GM23338 (cell line): ENCODE results near the gene CCL23. TPM values are rescaled to one million over a fixed set of nuclear protein-coding genes. Genes with fewer than 3 reads are reported as not detected.

ENCODE experiments used
- CREB1 ChIP-seq: fragments of 250-450 bp; sonication (Bioruptor Pico); IDR thresholded peaks from 2 replicates; pipeline ENCODE4 v1.5.0; 2020; ENCODE audit warnings: low read depth, mild to moderate bottlenecking, moderate library complexity
- CTCF ChIP-seq, 2 experiments: fragments of 200-600 bp in 1 of 2; sonication (generic) in 1 of 2; conservative IDR thresholded peaks; 2 replicates each; pipeline versions ENCODE4 v1.5.1 to v1.6.1; 2016 to 2017; ENCODE audit warnings: antibody characterized with exemption in 2 of 2, low read depth in 2 of 2, mild to moderate bottlenecking in 2 of 2, moderate library complexity in 1 of 2
- POLR2AphosphoS5 ChIP-seq: IDR thresholded peaks from 2 replicates; pipeline ENCODE4 v1.6.1; 2016; ENCODE audit warnings: antibody characterized with exemption, low read depth
- REST ChIP-seq: IDR thresholded peaks from one replicate; pipeline ENCODE4 v1.6.1; 2018; ENCODE audit warnings: antibody characterized with exemption; ENCODE audit not compliant: unreplicated experiment
- STAT1 ChIP-seq: IDR thresholded peaks from one replicate; pipeline ENCODE4 v1.6.1; 2016; ENCODE audit warnings: antibody characterized with exemption; ENCODE audit not compliant: unreplicated experiment
- ZNF462 ChIP-seq: fragments of 250-450 bp; sonication (Bioruptor Pico); IDR thresholded peaks from 2 replicates; pipeline ENCODE4 v1.5.0; 2020; ENCODE audit warnings: mild to moderate bottlenecking, moderate library complexity
- polyA plus RNA-seq: library from polyadenylated mRNA; unstranded; fragments of >200 nt; fragmentation: Nextera tagmentation; extraction: Ambion mirVana; gene quantifications from 2 replicates; pipeline ENCODE4 v1.2.1, GENCODE V29; 2016
- total RNA-seq: library from RNA; depleted of rRNA; stranded (reverse); fragments of >200 nt; shearing (Covaris generic); gene quantifications from 2 replicates; pipeline ENCODE4 v1.2.3, GENCODE V29; 2014

CCL23 gene
- total and polyA plus RNA-seq, 2 experiments from 2014 or later, result not detected

GRCh38 chr17:35982409-35983191, 35.2 kb downstream of the CCL23 start (continued):
- TF ChIP-seq ZNF462, result no peak
- no peak for TF ChIP-seq CTCF (conservative IDR thresholded peaks at IDR 0.05; ENCODE audit: low read depth in 2 of 2)
- TF ChIP-seq STAT1, result no peak
- no peak for TF ChIP-seq POLR2AphosphoS5
- no peak for TF ChIP-seq CREB1 (CRISPR knock-in tag)
- no peak for TF ChIP-seq REST
